Kidney (tissue), 14 donors: ENCODE results near the gene HOXD13. TPM values are rescaled to one million over a fixed set of nuclear protein-coding genes. Genes with fewer than 3 reads are reported as not detected.

Experiments
- DNase-seq, 5 donors: peaks; one replicate each; pipeline ENCODE4 v3.0.0-alpha.2; 2013 to 2020
- FAIRE-seq: peaks from 2 replicates; lab custom pipeline; 2012; peaks lifted over from hg19 to GRCh38; lab: Jason Lieb, UNC
- H3K27ac ChIP-seq, 2 donors: one replicate each; pipeline ENCODE4 v1.7.0; 2013; ENCODE audit warnings: low read depth in 2 of 2, low read length in 2 of 2, inconsistent platforms in 1 of 2
- H3K27me3 ChIP-seq: one replicate; pipeline ENCODE4 v1.7.1; 2013; ENCODE audit warnings: low read length, inconsistent platforms; ENCODE audit not compliant: control insufficient read depth, insufficient read depth
- H3K36me3 ChIP-seq, 3 donors: one replicate each; pipeline versions ENCODE4 v1.7.0 to v1.7.1; 2013; ENCODE audit warnings: low read length in 3 of 3, control low read depth in 1 of 3, inconsistent platforms in 1 of 3; ENCODE audit not compliant: insufficient read depth in 3 of 3, control insufficient read depth in 2 of 3
- H3K4me1 ChIP-seq, 3 donors: one replicate each; pipeline versions ENCODE4 v1.7.0 to v1.7.1; 2013; ENCODE audit warnings: low read length in 3 of 3, inconsistent platforms in 1 of 3, low read depth in 1 of 3; ENCODE audit not compliant: control insufficient read depth in 2 of 3, insufficient read depth in 2 of 3
- H3K4me3 ChIP-seq, 3 donors: one replicate each; pipeline versions ENCODE4 v1.7.0 to v1.8.1; 2013; ENCODE audit warnings: low read length in 3 of 3, control low read depth in 1 of 3, inconsistent platforms in 1 of 3
- H3K9ac ChIP-seq, 3 donors: one replicate each; pipeline versions ENCODE4 v1.7.0 to v1.7.1; 2013; ENCODE audit warnings: low read length in 3 of 3, control low read depth in 1 of 3, inconsistent platforms in 1 of 3
- H3K9me3 ChIP-seq, 3 donors: one replicate each; pipeline versions ENCODE4 v1.7.0 to v1.7.1; 2013; ENCODE audit warnings: low read length in 3 of 3, control low read depth in 1 of 3, inconsistent platforms in 1 of 3; ENCODE audit not compliant: control insufficient read depth in 2 of 3, insufficient read depth in 1 of 3
- intact Hi-C: fragments of 100-400 bp; cut with DNase I; formaldehyde crosslinking; loops from one replicate; pipeline ENCODE4 v1.11.1; 2022
- polyA plus RNA-seq: library from polyadenylated mRNA; stranded (reverse); fragments of 350-450 nt; fragmentation: Illumina TruSeq; extraction: RNeasy Lipid Tissue Mini Kit (QIAGEN cat#74804); gene quantifications from one replicate; pipeline ENCODE4 v1.2.3, GENCODE V29; 2014; ENCODE audit warnings: low read depth, low replicate concordance; ENCODE audit not compliant: insufficient read depth
- total RNA-seq: library from RNA; stranded (reverse); fragmentation: NEBNext Ultra II Directional; extraction: Animal tissue kit (Norgen Biotek cat#: 25700); gene quantifications from one replicate; pipeline ENCODE4 v1.2.1, GENCODE V29; 2021
- TF ChIP-seq, protein P1 (sequence below): IDR thresholded peaks from 3 replicates; pipeline ENCODE4 v1.5.1; 2012; ENCODE audit warnings: mild to moderate bottlenecking, moderate library complexity, borderline replicate concordance; ENCODE audit not compliant: insufficient read depth; ENCODE audit errors: extremely low read depth
- donor health status: control.
- donor health status: control.
- donor health status: control.
- donor health status: control.
- donor health status: control.
- donor health status: DM: yes; HTN: yes; CAD: no.
- donor health status: Normal renal cell carcinoma (clear cell type).

The HOXD13 gene
- total and polyA plus RNA-seq, 2 donors from 2014 or later, result not detected

DNA sequence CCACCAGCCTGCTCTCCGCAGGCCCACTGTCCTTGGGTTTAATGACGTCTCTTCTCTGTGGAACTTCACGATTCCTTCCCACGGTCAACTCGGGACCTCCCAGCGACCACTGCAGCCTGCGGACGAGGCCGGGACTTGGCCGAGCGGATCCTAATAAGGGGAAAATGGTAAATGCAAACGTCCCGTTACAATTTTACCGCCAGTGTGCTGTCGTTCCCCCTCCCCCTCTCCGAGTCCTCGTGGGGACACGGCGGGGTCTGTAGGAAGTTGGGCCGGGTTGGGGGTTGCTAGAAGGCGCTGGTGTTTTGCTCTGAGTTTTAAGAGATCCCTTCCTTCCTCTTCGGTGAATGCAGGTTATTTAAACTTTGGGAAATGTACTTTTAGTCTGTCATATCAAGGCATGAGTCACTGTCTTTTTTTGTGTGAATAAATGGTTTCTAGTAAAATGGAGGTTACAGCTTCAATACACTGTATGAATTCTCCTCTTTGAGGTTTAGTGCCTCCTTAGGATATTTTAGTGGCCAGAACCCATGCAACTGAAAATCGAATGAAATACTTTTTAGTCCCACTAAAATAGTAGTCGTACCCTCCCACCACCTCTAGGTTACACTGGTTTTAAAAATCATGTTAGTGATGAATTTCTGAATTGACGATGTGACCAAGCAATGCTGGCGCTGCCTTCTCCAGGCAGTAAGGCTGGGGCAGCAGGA lies 16.8 kb downstream of the HOXD13 start:
- peaks cover 0 to 5% (median 0%) of the 10 kb centered on the region in 3 donors for H3K4me1 ChIP-seq
- no peaks in the 10 kb centered on the region for H3K27me3 ChIP-seq
- peak overlapping the region; percentile 85 to 92 for H3K27ac ChIP-seq
- TF ChIP-seq, protein P1, sequence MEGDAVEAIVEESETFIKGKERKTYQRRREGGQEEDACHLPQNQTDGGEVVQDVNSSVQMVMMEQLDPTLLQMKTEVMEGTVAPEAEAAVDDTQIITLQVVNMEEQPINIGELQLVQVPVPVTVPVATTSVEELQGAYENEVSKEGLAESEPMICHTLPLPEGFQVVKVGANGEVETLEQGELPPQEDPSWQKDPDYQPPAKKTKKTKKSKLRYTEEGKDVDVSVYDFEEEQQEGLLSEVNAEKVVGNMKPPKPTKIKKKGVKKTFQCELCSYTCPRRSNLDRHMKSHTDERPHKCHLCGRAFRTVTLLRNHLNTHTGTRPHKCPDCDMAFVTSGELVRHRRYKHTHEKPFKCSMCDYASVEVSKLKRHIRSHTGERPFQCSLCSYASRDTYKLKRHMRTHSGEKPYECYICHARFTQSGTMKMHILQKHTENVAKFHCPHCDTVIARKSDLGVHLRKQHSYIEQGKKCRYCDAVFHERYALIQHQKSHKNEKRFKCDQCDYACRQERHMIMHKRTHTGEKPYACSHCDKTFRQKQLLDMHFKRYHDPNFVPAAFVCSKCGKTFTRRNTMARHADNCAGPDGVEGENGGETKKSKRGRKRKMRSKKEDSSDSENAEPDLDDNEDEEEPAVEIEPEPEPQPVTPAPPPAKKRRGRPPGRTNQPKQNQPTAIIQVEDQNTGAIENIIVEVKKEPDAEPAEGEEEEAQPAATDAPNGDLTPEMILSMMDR, result no peak
- H3K9me3 ChIP-seq, result no peaks in the 10 kb centered on the region
- DNase-seq (peak in 4 of 5 donors; percentile 38 to 57 (median 50)), FAIRE-seq (no peak)
- peak overlapping the region; percentile 55 to 89 (median 69) for H3K4me3 ChIP-seq
- peak overlapping the region; percentile 5 to 91 (median 89) for H3K9ac ChIP-seq
- intact Hi-C loops, result no loop called here
- H3K36me3 ChIP-seq, result peaks cover 0 to 5% (median 0%) of the 10 kb centered on the region in 3 donors

DNA sequence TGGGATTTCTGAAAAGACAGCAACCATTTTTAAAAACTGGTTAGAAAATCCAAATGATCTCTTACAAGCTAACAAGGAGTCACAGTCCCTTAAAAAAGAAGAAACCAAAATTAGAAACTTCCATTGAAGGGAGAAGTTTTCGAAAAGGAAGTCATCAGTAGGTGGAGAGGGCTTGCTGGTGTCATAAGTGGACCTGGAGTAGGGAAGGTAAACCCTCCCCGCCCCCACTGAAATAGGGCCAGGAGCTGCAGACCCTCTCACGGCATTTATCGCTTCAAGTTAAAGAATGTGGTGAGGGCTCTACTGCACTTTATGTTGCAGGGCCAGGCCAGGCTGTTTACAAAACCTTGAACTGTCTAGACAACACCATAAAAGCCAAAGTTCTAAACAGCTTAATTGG lies 17.4 kb downstream of the HOXD13 start:
- peak in 3 of 5 donors; percentile 72 to 80 (median 76) for DNase-seq
- Histone ChIP-seq H3K9ac (peak overlapping the region; percentile 22 to 91 (median 89)), H3K27ac (peak overlapping the region; percentile 85 to 92), H3K9me3 (no peaks in the 10 kb centered on the region), H3K4me3 (peak overlapping the region; percentile 54 to 89 (median 69)), H3K27me3 (no peaks in the 10 kb centered on the region), H3K4me1 (peaks cover 0 to 3% (median 0%) of the 10 kb centered on the region in 3 donors), H3K36me3 (peaks cover 0 to 5% (median 0%) of the 10 kb centered on the region in 3 donors)
- TF ChIP-seq, protein P1, result no peak
- intact Hi-C loops, result no loop called here
- no peak for FAIRE-seq

DNA sequence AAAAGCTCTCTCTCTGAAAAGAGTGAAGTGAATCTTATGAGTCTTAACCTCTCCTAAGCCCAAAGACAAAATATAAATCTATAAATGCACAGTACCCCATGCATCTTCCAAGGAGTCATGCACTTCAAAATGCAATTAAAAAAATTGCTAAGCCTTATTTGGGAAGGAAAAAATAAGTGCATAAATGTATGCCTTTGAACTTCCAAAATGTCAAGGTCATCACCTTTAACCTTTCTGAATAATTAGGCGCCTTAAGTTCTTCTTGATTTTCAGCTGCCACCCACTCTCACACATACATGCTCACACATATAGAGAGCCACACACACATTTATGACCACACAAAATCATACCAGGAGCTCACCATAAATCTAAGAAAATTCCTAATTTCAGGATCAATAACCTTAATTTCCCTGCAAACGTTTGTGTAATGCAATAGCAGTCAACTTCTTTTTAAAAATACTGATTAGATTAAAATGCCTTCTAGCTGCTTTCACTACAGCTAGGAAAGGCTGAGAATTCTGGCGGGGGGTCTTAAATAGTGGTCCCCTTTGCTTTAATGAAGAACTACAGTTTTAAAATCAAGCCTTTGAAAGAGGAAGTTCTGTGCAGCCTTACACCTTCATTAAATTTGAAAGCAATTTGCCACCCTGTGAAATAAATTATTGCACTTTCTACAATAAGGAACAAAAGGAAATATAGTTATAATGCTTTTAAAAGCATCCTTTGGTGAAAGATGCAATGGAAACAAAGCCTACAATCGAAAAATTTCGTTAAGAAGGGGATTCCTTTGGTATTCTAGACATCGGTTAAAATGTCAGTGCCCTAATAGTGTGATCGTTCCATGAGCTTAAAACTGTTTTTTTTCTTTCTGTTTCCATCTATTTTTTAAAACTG lies 18.1 kb downstream of the HOXD13 start:
- Histone ChIP-seq H3K27ac (peak overlapping the region; percentile 85 to 92), H3K9me3 (no peaks in the 10 kb centered on the region), H3K27me3 (no peaks in the 10 kb centered on the region), H3K4me1 (peaks cover 0 to 3% (median 0%) of the 10 kb centered on the region in 3 donors), H3K4me3 (peak overlapping the region; percentile 54 to 89 (median 69)), H3K9ac (peak overlapping the region; percentile 37 to 91 (median 89)), H3K36me3 (peaks cover 0 to 5% (median 0%) of the 10 kb centered on the region in 3 donors)
- no peak for FAIRE-seq
- intact Hi-C loops, result no loop called here
- TF ChIP-seq, protein P1, result no peak
- DNase-seq, result peak in 2 of 5 donors; percentile 61 to 76
